ENCODE data around the gene PRPF6.

PRPF6 gene, protein sequence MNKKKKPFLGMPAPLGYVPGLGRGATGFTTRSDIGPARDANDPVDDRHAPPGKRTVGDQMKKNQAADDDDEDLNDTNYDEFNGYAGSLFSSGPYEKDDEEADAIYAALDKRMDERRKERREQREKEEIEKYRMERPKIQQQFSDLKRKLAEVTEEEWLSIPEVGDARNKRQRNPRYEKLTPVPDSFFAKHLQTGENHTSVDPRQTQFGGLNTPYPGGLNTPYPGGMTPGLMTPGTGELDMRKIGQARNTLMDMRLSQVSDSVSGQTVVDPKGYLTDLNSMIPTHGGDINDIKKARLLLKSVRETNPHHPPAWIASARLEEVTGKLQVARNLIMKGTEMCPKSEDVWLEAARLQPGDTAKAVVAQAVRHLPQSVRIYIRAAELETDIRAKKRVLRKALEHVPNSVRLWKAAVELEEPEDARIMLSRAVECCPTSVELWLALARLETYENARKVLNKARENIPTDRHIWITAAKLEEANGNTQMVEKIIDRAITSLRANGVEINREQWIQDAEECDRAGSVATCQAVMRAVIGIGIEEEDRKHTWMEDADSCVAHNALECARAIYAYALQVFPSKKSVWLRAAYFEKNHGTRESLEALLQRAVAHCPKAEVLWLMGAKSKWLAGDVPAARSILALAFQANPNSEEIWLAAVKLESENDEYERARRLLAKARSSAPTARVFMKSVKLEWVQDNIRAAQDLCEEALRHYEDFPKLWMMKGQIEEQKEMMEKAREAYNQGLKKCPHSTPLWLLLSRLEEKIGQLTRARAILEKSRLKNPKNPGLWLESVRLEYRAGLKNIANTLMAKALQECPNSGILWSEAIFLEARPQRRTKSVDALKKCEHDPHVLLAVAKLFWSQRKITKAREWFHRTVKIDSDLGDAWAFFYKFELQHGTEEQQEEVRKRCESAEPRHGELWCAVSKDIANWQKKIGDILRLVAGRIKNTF
- long read RNA-seq, donor 1, transcript PRPF6-201 (21 exons, 3,044 nt) = major isoform, 25 of 68 reads
- long read RNA-seq, donor 1, partial matches to known transcripts = 43 of 68 reads
- long read RNA-seq, donor 1, other reads (novel, unspliced or antisense) = 0 of 68 reads
- long read RNA-seq, donor 2, transcript PRPF6-201 (21 exons, 3,044 nt) = major isoform, 10 of 37 reads
- long read RNA-seq, donor 2, partial matches to known transcripts = 27 of 37 reads
- long read RNA-seq, donor 2, other reads (novel, unspliced or antisense) = 0 of 37 reads
- long read RNA-seq, donor 3, transcript PRPF6-201 (21 exons, 3,044 nt) = major isoform, 7 of 21 reads
- long read RNA-seq, donor 3, partial matches to known transcripts = 14 of 21 reads
- long read RNA-seq, donor 3, other reads (novel, unspliced or antisense) = 0 of 21 reads
- long read RNA-seq, donor 4, transcript PRPF6-201 (21 exons, 3,044 nt) = major isoform, 15 of 48 reads
- long read RNA-seq, donor 4, partial matches to known transcripts = 33 of 48 reads
- long read RNA-seq, donor 4, other reads (novel, unspliced or antisense) = 0 of 48 reads
- long read RNA-seq, donor 5, transcript PRPF6-201 (21 exons, 3,044 nt) = major isoform, 23 of 57 reads
- long read RNA-seq, donor 5, partial matches to known transcripts = 34 of 57 reads
- long read RNA-seq, donor 5, other reads (novel, unspliced or antisense) = 0 of 57 reads
- long read RNA-seq, donor 6, transcript PRPF6-201 (21 exons, 3,044 nt) = major isoform, 10 of 45 reads
- long read RNA-seq, donor 6, partial matches to known transcripts = 35 of 45 reads
- long read RNA-seq, donor 6, other reads (novel, unspliced or antisense) = 0 of 45 reads
- long read RNA-seq, donor 7, transcript PRPF6-201 (21 exons, 3,044 nt) = major isoform, 22 of 107 reads
- long read RNA-seq, donor 7, partial matches to known transcripts = 85 of 107 reads
- long read RNA-seq, donor 7, other reads (novel, unspliced or antisense) = 0 of 107 reads
- long read RNA-seq, donor 8, transcript PRPF6-201 (21 exons, 3,044 nt) = major isoform, 22 of 44 reads
- long read RNA-seq, donor 8, partial matches to known transcripts = 22 of 44 reads
- long read RNA-seq, donor 8, other reads (novel, unspliced or antisense) = 0 of 44 reads

DNA sequence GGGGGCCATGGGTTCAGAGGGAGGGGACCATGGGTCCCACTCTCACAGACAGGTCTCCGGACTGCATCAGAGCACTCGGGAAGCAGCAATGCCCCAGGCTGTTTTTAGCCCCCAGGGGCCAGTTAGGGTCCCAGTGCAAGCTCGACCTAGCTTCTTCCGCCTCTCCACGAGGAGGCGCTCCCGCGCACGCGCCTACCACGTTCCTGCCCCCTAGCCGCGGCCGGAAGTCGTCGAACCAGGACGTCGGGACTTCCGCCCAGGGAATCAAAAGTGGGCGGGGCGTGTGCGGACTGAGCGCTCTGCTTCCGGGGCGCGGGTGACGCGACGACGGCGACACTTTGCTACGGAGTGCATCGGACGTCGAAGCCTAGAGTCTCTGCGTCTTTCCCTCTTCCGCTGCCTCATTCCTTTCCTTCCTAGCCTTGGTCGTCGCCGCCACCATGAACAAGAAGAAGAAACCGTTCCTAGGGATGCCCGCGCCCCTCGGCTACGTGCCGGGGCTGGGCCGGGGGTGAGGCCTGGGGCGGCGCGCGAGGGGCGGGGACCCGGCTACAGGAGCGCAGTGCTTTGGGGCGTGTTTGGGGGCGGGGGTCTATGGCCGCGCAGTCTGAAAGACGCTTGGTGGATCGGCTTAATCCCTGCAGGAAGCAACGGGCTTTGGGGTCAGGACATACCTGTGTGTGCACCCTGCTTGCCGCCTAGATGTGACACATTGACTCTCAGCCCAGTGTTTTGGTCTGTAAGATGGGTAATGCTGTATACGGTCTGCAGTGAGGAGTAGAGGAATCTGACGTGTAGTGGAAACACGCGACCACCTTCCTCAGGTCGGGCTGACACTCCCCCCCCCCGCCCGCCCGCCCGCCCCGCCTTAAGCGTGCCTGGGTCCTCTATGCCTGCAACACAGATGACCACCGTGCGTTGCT, at the start of gene PRPF6:
PRPF6 (plus strand) TSS at position 327 of the 923 bp plus-strand sequence; CDS start at position 441, 114 bp downstream.
- peak; percentile 85 for DNase-seq

DNA sequence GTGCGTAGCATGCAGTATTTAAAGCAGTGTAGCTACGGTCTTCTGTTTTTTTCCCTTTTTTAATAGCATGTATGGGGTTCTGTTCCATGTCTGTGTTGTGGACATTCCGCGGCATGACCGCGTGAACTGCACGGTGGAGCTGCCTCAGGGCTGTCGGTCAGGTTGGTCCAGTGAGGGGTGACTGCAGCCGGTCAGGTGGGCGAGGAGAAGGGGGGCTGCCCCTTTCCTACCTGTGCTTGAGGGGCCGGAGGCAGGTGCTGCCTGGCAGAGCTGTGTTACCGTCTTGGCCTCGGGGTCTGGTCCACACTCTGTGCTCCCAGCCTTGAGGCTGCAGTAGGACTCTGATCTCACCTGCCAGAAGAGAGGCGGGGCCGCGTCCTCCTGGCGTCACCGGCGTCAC, 49.2 kb upstream of the PRPF6 start:
- no peak for DNase-seq

DNA sequence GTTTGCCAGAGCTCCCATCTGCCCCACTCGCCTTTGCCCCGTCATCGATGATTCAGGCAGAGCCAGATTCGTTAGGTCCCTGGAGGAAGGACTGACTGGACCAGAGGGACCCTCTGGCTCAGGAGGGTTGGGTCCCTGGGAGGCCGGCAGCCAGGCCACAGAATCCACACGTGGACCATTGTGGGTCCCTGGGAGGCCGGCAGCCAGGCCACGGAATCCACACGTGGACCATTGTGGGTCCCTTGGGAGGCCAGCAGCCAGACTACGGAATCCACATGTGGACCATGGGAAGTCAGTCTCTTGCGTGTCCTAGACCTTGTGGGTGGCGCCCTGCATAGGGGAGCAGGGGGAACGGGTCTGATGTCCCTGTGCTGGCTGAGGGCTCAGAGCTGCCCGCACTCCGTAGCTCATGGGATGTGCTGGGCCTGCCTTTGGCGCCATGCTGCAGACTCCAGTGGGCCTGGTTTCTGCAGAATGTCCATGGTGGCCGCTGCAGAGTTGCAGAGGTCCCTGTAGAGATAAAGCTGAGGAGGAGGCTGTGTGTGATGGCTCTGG, 48.2 kb upstream of the PRPF6 start:
- DNase-seq = no peak

DNA sequence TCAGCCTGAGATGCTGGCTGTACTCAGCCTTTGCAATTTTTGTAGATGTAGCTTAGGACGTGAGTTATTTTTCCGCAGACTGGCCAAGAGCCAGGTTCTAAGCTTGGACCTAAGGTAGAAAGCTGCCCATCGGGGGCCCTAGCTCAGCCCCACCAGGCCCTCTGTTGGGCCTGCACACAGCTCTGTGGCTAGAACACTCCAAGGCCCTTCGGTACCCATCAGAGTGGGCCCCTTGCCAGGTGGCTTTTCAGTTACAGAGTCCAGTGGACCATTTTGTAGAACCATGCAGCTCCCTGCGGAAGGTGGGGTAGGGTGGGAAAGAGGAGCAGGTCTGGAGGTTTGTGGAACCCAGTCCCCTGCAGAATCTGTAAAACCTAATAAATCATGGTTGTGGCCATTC, 47.3 kb upstream of the PRPF6 start:
- no peak for DNase-seq

DNA sequence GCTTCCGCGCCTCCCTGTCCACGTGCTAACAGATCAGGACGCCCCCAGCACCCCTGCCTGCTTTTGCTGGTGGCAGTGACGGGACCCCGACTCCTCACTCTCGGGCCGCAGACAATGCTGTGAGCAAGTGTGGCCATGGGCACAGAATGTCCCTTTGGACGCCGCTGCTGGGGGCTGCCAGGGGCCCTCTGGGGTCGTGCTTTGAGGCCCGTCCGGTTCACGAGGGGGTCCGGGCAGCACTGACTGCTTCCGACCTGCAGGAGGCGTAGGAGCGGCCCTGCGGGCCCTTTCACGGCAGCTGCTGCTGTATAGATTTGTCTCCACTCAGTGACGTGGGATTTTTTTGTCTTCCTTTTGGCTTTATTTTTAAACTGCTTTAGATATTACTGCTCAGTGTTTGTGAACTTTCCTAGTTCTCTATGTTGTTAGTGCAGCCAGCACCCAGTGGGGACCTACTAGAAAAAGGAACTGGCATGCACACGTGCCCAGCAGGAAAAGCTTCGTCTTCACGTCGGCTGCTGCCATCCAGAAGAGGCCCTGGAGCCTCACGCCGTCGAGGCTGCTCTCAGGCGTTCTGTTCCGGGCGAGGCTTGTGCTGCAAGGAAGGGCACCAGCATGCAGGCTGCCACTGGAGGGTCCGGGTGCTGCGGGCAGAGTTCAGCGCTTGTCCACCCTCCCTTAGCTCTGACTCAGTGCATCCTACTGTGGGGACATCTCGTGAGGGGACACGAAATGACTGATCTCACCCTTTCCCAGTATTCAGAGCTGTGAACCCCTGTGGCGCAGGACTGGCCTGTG, 46.5 kb upstream of the PRPF6 start:
- DNase-seq = no peak

DNA sequence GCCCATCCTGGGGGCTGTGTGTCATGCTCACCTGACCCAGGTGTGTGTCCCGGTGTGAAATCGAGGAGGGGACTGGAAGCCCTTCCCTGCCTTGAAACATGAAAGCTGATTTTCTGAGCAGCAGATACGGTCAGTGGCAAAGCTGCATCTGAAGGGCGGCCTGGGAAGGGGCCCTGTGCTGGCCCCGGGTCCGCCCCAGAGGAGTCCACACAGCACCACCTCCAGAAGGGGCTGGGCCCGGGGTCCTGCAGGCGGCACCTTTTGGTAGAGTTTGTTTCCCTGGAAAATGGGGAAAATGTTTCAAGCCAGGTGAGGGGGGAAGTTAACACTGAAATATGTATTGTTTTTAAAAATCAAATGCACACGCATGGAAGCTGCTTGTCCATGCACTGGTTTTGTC, 45.5 kb upstream of the PRPF6 start:
- DNase-seq = no peak

DNA sequence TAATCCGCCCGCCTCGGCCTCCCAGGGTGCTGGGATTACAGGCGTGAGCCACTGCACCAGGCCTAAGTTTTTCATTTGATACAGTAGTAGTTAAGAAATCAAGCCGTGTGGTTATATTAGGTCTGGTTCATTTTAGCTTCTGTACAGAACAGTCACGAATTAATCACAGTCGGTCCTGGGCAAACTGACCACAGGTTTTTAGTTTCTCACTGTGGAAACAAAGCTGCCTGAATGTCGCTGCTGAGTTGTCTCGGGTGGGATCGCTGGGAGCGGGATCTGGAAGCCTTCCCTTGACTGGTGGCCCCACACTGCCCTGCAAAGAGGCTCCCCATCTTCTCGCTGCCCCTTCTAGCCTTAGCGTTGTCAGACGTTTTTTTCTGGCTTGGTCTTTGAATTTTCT, 43.3 kb upstream of the PRPF6 start:
- DNase-seq = no peak

DNA sequence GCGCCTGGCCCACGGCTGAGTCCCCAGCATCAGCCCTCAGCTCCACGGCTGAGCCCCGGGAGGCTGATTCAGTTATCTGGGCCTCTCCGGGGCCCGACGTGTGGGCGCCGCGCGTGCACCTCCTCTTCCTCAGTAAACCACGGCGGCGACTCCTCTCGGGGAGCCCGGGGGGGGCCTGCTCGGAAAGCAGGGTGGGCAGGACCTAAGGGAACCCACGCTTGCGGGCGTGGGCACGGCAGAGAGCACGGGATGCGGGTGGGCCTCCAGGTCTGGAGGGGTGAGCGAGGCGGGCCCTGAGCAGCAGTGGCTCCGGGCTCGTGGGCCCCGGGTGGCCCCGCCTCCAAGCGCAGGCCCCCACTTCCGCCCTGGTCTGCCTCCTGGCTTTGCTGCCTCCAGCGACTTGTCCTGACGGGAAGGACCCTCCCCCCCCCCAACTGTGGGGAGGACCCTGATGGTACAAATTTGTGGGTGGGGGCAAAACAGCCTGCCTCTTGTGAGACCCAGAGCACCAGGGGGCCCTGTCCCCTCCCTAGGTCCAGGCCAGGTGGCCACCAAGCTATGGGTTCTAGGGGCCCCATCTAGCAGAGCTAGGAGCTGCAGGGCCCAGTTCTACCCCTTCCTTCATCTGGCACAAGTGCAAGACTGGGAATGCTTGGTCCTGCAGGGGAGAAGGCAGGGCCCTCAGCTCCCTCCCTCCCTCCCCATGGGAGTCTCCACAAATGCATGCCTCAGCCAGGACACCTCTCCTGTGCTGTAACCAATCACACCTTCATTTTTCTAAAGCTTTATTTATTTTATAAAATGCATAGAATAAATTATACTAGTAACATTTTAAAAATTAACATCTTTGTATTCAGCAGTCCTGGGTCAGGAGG, 41.6 kb upstream of the PRPF6 start:
- peak; percentile 49 for DNase-seq

DNA sequence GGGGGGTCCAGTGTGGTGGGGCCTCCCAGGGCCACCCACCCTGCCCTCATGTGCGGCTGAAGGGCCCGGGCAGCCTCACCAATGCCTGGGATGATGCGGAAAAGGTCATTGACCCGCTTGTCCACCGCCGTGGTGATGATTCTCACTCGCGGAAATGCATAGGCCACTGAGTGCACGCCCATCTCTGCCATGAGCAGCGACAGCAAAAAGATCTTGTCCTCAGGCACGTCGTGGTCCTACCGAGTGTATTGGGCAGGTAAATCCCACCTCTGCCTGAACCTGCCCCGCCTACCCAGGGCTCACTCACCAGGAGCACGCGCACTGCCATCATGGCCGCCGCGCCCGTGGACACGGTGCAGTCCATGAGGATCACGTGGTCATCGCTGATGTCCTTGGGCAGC, 40.9 kb upstream of the PRPF6 start:
- no peak for DNase-seq

DNA sequence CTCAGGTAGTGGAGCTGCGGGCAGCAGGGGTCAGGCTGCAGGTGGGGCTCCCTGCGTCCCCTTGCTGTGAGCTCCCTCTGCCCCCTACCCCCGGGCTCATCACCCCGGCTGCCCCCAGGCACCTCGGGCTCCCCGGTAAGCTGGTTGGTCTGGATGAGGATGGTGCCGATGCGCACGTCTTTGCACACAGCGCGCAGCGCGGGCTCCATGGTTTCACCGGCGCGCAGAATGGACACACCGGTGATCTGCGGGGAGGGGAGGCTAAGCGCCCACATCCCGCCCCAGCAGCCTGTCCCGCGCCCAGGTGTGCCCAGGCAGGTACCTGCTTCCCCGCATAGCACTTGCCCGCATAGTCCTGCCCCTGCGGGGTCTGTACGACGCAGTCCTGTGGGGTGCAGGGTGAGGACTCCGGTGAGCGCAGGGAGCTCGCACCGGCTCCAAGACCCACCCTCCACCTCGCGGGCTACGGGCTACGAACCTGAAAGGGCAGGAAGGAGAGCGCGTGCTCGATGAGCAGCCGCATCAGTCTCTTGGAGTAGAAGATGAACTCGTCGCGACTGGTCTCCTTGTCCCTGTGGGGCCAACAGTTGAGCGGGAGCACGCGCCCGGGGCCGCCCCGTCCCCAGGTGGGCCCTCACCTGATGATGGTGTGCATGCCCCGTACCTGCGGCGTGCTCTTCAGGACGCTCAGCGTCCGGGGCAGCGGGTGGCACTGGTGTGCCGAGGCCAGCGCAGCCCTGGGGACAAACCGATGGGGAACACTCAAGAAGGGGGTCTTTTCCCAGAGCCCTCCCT, 40.3 kb upstream of the PRPF6 start:
- DNase-seq = no peak

DNA sequence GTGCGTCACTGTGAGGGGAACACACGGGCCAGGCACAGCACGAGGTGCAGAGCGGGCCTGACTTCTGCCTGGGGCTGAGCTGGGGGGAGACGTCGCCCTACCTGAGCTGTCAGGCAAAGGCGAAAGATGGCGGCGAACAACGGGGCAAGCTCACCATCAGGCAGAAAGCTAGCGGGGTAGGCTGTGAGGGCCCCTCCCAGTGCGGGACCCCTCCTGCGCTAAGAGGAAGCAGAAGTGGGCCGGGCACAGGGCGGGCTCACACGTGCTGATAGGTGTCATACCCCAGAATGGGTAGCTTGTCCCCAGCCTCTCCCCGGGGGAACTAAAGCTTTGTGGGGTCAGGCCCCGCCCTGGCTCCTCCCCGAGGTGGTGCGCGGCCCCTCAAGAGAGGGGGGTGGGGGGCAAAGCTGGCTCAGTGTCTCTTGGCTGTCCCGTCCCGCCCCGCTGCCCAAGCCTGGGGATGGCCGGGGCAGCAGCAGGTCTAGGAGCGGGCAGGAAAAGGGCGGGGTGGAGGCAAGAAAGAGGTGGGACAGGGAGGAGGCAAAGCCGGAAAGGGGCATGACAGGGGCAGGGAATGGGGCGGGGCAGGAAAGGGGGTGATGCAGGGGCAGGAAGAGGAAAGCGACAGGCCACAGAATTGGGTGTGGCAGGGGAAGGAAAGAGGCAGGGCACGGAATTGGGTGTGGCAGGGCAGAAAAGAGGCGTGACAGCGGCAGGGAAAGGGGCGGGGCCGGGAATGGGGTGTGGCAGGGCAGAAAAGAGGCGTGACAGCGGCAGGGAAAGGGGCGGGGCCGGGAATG, 39.5 kb upstream of the PRPF6 start:
- no peak for DNase-seq

DNA sequence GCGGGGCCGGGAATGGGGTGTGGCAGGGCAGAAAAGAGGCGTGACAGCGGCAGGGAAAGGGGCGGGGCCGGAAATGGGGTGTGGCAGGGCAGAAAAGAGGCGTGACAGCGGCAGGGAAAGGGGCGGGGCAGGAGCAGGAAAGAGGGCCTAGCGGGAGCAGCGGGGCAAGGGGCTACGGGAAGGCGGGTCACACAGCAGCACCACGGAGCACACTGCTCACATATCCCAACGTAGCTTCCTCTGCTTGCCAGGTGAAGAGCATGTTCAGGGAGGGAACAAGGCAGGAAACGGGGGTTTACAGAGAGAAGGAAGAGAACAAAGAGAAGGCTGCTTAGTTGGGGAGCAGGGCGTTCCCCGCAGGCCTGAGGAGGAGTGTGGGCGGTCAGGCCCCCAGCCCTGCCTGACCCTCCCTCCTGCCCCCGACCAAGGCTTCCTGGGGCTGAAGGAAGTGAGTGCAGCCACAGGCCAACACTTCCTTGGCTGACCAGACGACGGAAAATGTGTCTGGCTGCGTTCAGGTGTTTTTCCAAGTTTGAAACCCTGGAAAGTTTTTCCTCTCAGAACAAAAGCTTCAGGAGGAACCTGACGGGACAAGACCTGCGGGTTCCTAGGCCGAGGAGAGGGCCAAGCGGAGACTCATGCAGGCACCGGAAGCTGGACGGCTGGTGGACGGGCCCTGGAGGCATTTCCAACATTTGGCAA, 38.5 kb upstream of the PRPF6 start:
- DNase-seq = peak; percentile 47

DNA sequence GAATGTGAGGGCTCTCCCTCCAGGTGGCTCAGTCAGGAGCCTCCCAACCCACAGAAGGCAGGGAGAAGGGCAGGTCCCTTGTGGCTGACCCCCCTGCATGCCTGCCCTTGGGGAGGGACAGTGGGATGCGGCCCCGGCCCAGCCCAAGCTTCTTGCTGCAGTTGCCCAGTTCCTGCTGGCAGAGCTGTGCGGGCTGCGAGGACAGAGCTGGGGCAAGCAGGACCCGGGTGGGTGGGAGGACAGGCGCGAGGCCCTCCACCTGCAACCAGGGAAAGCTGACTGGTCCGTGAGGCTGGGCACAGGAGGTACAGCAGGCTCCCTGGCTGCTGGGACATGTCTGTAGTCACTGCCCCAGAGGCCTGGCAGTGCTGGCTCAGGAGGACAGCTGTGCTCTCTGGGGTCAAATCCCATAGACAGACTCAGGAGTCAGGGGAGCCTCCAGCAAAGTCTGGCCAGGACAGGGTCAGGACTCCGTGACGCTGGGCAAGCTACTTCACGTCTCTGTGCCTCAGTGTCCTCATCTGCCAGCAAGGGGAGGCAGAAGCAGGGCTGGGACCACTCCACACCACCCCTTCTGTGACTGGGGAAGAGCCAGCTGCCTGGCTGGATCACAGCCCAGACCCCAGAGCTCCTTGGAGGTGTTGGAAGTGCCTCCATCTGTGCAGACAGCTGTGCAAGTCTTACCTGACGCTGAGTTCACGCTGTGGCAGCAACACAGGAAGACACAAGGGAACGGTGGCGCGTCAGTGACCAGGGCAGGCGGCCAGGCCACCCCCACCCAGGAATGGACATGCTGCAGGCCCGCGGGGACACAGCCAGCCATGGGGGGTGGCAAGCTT, 37.7 kb upstream of the PRPF6 start:
- no peak for DNase-seq

DNA sequence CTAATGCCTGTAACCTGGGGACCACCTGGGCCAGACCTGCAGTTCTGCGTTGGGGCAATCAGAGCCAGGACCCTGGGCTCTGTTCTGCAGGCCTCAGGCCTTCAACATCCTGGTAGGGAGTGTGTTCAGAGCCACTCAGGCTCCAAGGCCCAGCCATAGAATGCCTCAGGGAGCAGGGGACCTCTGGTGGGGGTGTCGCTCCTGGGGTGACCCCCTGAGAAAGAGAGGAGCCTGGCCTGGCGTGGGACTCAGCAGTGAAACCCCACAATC, 37.2 kb upstream of the PRPF6 start:
- no peak for DNase-seq

Measured in right kidney (tissue), 9 donors.